GM12865 (cell line): Measurements from ENCODE around the gene RPL9.

Experiments
- DNase-seq: peaks from one replicate; pipeline ENCODE4 v3.0.0; 2010; ENCODE audit warnings: low read depth
- H3K4me3 ChIP-seq: 2 replicates; pipeline ENCODE4 v1.5.1; 2011; ENCODE audit warnings: mild to moderate bottlenecking, low read depth, low read length, control low read depth
- CTCF ChIP-seq: IDR thresholded peaks from 2 replicates; pipeline ENCODE4 v1.5.1; 2011; ENCODE audit warnings: low read length, control low read depth, low read depth, inconsistent platforms; ENCODE audit not compliant: insufficient read depth; ENCODE audit errors: missing control alignments

RPL9 gene

GRCh38 chr4:39495446-39496213 is 36.9 kb upstream of the RPL9 start:
- no peak for DNase-seq
- H3K4me3 ChIP-seq = no peak overlapping the region
- no peak for TF ChIP-seq CTCF

GRCh38 chr4:39494354-39494753 is 35.6 kb upstream of the RPL9 start:
- DNase-seq = no peak
- TF ChIP-seq CTCF = no peak
- H3K4me3 ChIP-seq = no peak overlapping the region

GRCh38 chr4:39490322-39490721 is 31.6 kb upstream of the RPL9 start:
- no peak overlapping the region for H3K4me3 ChIP-seq
- TF ChIP-seq CTCF = no peak
- DNase-seq = no peak

GRCh38 chr4:39486221-39486804 is 27.6 kb upstream of the RPL9 start:
- no peak overlapping the region for H3K4me3 ChIP-seq
- DNase-seq = no peak
- TF ChIP-seq CTCF = no peak

- no peak for TF ChIP-seq CTCF
- no peak overlapping the region for H3K4me3 ChIP-seq
- DNase-seq = no peak
Observed at GRCh38 chr4:39484582-39485272, 26.0 kb upstream of the RPL9 start.

- no peak for TF ChIP-seq CTCF
Observed at GRCh38 chr4:39480902-39481695, 22.4 kb upstream of the RPL9 start.

More at GRCh38 chr4:39480902-39481695, 22.4 kb upstream of the RPL9 start:
- no peak overlapping the region for H3K4me3 ChIP-seq
- DNase-seq = no peak
